ENCODE data around the gene FCMR.
A peak's percentile ranks its signal among the peaks of the same experiment; 100 is the strongest.
"Not testable (repeated sequence)": the region's sequence is repeated elsewhere in the genome, so short reads cannot be mapped to it uniquely, and the experiment has no call there.

The FCMR gene

DNA sequence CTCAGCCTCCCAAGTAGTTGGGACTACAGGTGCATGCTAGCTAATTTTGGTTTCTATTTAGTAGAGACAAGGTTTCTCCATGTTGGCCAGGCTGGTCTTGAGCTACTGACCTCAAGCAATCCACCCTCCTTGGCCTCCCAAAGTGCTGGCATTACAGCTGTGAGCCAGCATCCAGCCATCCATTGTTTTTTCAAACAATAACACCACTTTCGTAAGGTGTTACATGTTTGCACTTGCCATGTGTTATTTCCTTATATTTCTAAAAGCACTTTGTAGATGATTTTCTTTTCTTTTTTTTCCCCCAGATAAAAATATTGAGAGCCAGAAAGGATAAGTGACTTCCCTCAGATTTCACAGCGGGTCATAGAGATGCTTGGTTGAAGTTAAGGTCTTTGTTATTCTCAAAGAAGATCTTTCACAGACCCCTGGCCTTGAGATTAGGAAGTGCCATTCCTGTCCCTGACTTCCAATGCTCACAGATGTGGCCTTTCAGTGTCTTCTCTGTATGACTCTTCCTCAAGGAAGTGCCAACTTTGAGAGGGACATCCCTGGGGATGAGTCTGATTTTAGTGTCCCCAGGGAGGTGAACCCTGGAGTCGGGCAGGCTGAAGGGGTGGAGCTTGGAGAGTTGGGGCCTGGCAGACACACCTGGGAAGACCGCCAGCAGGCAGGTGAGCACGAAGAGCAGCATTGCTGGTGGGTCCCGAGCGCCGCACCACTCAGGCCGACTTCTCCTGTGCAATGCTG, 18.3 kb upstream of the FCMR start:
- ATAC-seq = no peak
- H3K27me3 Mint-ChIP-seq = peaks cover 2% of the 10 kb centered on the region
- H3K4me3 Mint-ChIP-seq = no peak overlapping the region
- no peak for DNase-seq
- H3K4me1 Mint-ChIP-seq = no peaks in the 10 kb centered on the region
- H3K9me3 Mint-ChIP-seq = no peaks in the 10 kb centered on the region
- H3K27ac Mint-ChIP-seq = no peak overlapping the region
- H3K36me3 Mint-ChIP-seq (ENCODE audit: low read depth) = no peaks in the 10 kb centered on the region

DNA sequence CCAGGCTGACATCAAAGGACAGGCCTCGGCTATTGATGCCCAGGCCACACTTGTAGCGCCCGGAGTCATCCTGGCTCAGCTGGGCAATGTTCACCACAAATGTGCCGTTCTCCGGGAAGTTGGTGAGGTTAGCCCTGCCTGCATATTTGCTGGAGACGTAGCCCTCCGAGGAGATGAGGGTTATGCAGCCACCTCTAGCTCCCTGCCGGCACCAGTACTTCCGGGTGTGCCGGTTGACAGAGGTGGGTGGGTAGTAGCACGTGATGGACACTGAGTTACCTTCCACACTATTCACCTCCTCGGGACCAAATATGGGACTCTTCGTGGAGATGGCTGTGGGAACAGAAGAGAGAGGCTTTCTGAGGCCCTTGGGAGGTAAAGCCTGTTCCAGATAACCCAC, 17.4 kb upstream of the FCMR start:
- peaks cover 2% of the 10 kb centered on the region for H3K27me3 Mint-ChIP-seq
- DNase-seq = no peak
- H3K4me1 Mint-ChIP-seq = no peaks in the 10 kb centered on the region
- no peaks in the 10 kb centered on the region for H3K9me3 Mint-ChIP-seq
- H3K27ac Mint-ChIP-seq = no peak overlapping the region
- no peaks in the 10 kb centered on the region for H3K36me3 Mint-ChIP-seq (ENCODE audit: low read depth)
- H3K4me3 Mint-ChIP-seq = no peak overlapping the region
- ATAC-seq = no peak

DNA sequence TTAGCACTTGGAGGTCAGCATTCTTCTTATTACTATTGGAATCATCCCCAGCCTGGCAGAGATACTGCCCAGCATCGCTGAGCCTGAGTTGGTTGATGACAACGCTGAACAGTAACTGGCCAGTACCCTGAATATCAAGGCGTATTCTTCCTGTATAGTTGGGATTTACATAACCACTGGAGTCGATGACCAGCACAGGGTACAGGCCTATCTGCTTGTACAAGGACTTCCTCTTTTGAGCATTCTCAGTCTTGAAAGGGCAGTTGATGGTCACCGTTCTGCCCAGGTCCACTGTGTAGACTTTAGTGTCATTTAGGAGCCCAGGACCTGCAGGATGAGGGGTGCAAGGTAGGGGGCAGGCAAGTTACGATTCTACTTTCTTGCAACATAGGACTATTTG, 15.7 kb upstream of the FCMR start:
- no peak for ATAC-seq
- no peaks in the 10 kb centered on the region for H3K27me3 Mint-ChIP-seq

DNA sequence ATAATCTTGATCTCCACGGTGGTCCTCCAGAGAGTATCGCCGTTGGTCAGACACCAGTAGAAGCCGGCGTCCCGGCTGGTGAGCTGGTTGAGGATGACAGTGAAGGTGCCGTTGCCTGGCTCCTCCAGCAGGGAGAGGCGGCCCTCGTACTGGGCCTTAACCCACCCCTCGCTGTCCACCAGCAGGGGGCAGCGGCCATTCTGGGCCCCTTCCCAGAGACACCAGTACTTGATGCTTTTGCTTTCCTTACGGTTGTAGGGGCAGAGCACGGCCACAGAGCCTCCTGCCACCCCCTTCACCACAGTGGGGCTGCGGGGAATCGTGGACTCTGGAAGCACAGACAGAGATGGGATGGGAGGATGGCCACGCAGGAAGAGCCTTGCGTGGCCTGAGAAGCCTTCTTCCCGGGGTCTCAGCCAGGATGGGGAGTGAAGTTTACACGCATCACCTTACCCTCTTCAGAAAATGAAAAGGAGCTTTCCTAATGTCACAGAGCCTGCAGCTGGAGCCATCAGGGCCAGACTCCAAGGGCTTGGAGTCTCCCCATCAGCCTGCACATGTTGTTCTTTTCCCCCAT, 13.8 kb upstream of the FCMR start:
- no peak overlapping the region for H3K4me3 Mint-ChIP-seq
- DNase-seq (peak; percentile 63), ATAC-seq (peak; percentile 60)
- H3K27ac Mint-ChIP-seq = no peak overlapping the region
- H3K9me3 Mint-ChIP-seq = no peaks in the 10 kb centered on the region
- no peaks in the 10 kb centered on the region for H3K27me3 Mint-ChIP-seq
- H3K4me1 Mint-ChIP-seq = peaks cover 31% of the 10 kb centered on the region
- H3K36me3 Mint-ChIP-seq (ENCODE audit: low read depth) = no peaks in the 10 kb centered on the region

More for the DNA sequence above, 15.7 kb upstream of the FCMR start:
- H3K9me3 Mint-ChIP-seq = no peaks in the 10 kb centered on the region
- no peak for DNase-seq
- no peak overlapping the region for H3K4me3 Mint-ChIP-seq
- H3K4me1 Mint-ChIP-seq = peaks cover 12% of the 10 kb centered on the region
- H3K27ac Mint-ChIP-seq = no peak overlapping the region
- no peaks in the 10 kb centered on the region for H3K36me3 Mint-ChIP-seq (ENCODE audit: low read depth)

DNA sequence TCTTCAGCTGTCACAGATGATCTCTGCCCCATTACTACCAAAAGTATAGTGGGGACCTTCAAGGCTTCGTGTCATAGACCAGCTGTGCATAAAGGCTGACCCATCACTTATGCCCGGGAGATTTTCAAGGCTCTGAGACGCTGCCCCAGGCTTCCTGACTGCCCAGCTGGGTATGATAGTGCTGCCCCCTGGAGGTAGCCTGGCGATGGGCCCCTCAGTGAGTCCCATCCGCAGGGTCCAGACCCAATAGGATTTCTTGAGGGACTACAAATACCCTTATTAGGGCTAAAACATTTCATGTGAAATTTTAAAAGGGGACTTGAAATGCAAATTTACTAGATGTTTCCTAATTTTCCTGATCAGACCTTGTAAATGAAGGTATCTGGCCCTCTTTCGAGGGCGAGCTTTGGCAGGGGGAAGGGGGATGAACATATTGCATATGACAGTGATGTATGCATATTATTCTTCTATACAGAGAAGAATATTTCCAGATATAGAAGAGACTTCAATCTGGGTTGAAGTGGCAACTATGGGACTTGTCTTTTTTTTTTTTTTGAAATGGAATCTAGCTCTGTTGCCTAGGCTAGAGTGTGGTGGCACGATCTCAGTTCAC, 11.7 kb upstream of the FCMR start:
- H3K36me3 Mint-ChIP-seq (ENCODE audit: low read depth) = no peaks in the 10 kb centered on the region
- no peaks in the 10 kb centered on the region for H3K27me3 Mint-ChIP-seq
- no peaks in the 10 kb centered on the region for H3K9me3 Mint-ChIP-seq
- peaks cover 47% of the 10 kb centered on the region for H3K4me1 Mint-ChIP-seq
- no peak overlapping the region for H3K4me3 Mint-ChIP-seq
- peak; percentile 84 for DNase-seq
- peak; percentile 54 for ATAC-seq
- no peak overlapping the region for H3K27ac Mint-ChIP-seq

DNA sequence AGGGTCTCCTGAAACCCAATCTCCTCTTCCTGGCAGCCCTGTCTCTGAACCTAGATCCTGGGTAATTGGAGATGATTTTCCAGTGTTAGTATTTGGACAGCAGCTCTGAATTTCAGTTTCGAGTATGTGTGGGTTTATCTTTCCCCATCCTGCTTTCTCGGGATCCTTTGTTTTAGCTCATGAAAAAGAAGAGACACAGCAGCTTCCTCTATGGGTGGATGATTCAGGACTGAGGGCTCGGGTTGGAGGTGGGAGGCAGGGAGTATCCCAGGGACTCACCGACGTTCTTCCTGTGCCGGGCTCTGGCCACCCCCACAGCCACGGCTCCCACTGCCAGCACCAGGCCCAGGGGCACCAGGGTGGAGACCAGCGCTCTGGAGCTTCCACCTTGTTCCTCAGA, 10.4 kb upstream of the FCMR start:
- no peak for ATAC-seq
- Mint-ChIP-seq H3K27ac (peak overlapping the region; percentile 95), H3K36me3 (ENCODE audit: low read depth) (no peaks in the 10 kb centered on the region), H3K9me3 (no peaks in the 10 kb centered on the region), H3K4me3 (no peak overlapping the region), H3K4me1 (peaks cover 60% of the 10 kb centered on the region), H3K27me3 (no peaks in the 10 kb centered on the region)
- no peak for DNase-seq

DNA sequence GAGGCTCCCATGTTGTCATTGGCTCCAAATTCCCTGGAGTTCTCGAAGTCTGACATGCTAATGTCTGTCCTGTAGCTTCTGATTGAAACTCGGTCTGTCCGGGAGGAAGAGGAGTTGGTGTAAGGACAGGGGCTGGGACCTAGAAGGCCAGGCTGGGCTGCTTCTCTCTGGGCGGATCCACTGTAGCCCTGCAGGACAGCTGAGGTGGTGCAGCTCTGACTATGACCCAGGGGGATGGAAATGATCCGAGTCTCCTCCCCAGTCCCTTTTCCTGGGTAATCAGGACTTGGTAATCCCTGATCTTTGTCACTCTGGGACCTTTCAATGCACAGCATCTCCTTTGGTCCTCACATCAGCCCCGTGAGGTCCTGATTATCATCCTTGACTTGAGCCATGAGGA, 10.0 kb upstream of the FCMR start:
- no peak overlapping the region for H3K4me3 Mint-ChIP-seq
- peak overlapping the region; percentile 95 for H3K27ac Mint-ChIP-seq
- H3K4me1 Mint-ChIP-seq = peaks cover 63% of the 10 kb centered on the region
- no peaks in the 10 kb centered on the region for H3K9me3 Mint-ChIP-seq
- H3K36me3 Mint-ChIP-seq (ENCODE audit: low read depth) = no peaks in the 10 kb centered on the region
- DNase-seq (no peak), ATAC-seq (no peak)
- no peaks in the 10 kb centered on the region for H3K27me3 Mint-ChIP-seq

DNA sequence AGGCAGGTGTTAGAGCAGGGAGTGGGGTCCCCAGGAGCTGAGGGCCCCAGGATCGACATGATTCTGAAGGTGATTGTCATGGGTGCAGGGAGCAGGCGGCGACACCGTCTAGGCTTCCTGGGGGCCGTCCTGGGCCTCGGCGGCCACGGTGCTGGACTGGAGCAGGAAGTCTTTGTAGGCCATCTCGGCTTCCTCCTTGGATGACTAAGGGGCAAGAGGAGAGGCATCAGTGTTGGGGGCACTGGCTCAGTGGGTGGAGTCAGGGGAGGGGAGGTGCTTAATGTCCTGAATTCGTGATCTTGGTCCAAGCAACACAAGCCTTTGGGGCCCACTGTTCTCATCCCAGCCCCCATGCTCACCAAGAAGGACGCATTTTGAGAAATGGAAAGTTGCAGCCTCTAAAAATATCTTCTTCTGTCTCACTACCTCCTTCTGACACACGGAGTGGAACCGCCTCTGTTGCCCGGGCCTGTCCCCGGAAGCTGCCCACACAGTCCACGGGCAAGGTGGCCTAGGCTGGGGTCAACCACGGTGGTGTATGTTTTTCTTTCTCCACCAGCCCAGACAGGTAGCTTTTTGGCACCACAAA, 8.6 kb upstream of the FCMR start:
- peak; percentile 78 for DNase-seq
- ATAC-seq = peak; percentile 78
- H3K27ac Mint-ChIP-seq = peak overlapping the region; percentile 95
- peaks cover 70% of the 10 kb centered on the region for H3K4me1 Mint-ChIP-seq
- no peaks in the 10 kb centered on the region for H3K27me3 Mint-ChIP-seq
- H3K9me3 Mint-ChIP-seq = no peaks in the 10 kb centered on the region
- H3K4me3 Mint-ChIP-seq = peak overlapping the region; percentile 70
- no peaks in the 10 kb centered on the region for H3K36me3 Mint-ChIP-seq (ENCODE audit: low read depth)

DNA sequence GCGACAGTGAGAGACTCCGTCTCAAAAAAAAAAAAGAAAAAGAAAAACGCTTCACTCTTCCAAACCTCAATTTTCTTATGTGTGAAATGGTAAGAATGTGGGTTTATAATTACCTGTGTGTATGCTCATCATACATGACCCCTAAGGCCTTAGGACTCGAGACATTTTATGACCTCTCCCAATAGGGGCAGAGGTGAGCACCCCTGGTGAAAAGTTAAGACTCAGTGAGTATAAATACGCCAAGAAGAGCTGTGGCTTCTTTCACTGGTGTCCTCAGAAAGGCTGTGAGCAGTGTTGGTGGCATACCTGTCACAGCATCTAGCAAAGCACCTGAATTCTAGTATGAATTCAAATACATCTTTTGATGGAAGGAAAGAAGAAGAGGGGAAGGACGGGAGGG, 7.8 kb upstream of the FCMR start:
- Mint-ChIP-seq H3K27me3 (no peaks in the 10 kb centered on the region), H3K27ac (peak overlapping the region; percentile 95), H3K36me3 (ENCODE audit: low read depth) (no peaks in the 10 kb centered on the region), H3K4me3 (peak overlapping the region; percentile 70), H3K9me3 (no peaks in the 10 kb centered on the region), H3K4me1 (peaks cover 70% of the 10 kb centered on the region)
- no peak for ATAC-seq
- no peak for DNase-seq

DNA sequence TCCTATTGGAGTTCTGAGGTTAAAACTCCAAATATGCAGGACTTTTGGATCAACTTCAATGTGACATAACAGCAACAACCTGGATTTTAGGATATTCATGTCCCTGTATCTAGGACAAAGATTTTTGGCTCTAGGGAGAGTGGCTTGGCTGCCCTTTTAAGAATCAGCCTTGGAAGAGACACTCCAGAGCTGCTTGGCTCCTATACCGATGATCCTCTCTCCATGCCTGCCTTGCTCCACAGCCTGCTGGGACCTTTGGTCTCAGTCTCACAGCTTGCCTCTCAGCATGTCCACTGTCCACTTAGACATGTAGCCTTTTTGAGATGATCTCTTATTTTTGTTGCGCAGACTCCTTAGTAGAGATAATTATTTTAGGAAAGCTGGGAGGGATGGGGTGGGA, 4.5 kb upstream of the FCMR start:
- Mint-ChIP-seq H3K27me3 (no peaks in the 10 kb centered on the region), H3K4me3 (no peak overlapping the region), H3K9me3 (no peaks in the 10 kb centered on the region), H3K27ac (peak overlapping the region; percentile 34), H3K4me1 (peaks cover 47% of the 10 kb centered on the region), H3K36me3 (ENCODE audit: low read depth) (no peaks in the 10 kb centered on the region)
- DNase-seq (no peak), ATAC-seq (no peak)

DNA sequence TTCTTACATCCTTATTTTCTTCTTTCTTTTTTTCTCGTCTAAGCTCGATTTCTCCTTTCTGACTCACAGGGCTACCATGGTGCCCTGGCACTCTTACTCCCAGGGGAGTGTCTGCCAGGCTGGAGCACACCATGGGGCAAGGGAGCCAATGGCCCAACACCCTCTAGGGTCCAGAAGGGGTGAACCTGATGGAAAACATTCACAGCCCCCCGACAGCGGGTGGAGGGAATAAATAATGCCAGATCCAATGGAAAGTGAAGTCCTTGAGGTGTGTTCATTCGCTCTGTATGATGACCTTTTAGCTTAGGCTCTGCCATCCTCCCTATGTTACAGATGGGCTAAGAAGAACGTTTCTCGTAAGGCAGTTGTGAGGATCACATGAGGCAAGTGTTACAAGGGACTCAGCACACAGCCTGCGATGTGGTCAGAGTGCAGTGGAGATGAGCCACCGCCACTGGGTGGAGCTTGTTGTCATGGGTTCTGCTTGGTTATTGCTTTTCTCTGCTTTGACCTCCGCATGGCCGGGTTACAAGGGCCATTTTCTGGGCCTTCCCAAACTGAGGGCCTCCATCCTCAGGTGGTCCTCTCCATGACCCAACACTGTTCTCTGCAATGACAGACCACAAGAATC, 3.5 kb upstream of the FCMR start:
- no peak overlapping the region for H3K4me3 Mint-ChIP-seq
- DNase-seq (peak; percentile 73), ATAC-seq (peak; percentile 79)
- peaks cover 7% of the 10 kb centered on the region for H3K36me3 Mint-ChIP-seq (ENCODE audit: low read depth)
- H3K4me1 Mint-ChIP-seq = peaks cover 36% of the 10 kb centered on the region
- H3K9me3 Mint-ChIP-seq = no peaks in the 10 kb centered on the region
- no peaks in the 10 kb centered on the region for H3K27me3 Mint-ChIP-seq
- H3K27ac Mint-ChIP-seq = no peak overlapping the region

DNA sequence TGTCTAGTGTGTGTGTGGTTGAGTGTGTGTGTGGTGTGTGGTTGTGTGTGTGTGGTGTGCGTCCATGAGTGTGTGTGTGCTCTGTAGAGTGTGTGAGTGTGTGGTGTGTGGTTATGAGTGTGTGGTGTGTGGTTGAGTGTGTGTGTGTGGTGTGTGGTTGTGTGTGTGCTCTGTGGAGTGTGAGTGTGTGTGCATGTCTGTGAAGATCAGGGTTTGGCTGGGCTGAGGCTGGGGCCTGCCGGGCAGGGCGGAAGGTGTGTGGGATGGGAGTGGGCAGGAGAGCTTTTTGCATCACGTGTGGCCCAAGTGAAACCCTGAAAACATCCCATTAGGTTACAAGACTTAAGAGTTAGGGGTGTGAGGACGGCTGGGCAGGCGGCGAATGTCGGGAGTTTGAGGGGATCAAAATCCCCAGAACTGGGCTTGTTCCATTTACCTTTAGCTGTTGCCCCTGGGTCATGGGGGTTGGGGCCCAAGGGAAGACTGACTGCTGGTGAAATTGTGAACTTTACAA, 2.9 kb upstream of the FCMR start:
- Mint-ChIP-seq H3K27me3 (no peaks in the 10 kb centered on the region), H3K4me1 (peaks cover 34% of the 10 kb centered on the region), H3K4me3 (no peak overlapping the region), H3K36me3 (ENCODE audit: low read depth) (peaks cover 9% of the 10 kb centered on the region), H3K9me3 (no peaks in the 10 kb centered on the region), H3K27ac (no peak overlapping the region)
- ATAC-seq (peak; percentile 7), DNase-seq (peak; percentile 55)

DNA sequence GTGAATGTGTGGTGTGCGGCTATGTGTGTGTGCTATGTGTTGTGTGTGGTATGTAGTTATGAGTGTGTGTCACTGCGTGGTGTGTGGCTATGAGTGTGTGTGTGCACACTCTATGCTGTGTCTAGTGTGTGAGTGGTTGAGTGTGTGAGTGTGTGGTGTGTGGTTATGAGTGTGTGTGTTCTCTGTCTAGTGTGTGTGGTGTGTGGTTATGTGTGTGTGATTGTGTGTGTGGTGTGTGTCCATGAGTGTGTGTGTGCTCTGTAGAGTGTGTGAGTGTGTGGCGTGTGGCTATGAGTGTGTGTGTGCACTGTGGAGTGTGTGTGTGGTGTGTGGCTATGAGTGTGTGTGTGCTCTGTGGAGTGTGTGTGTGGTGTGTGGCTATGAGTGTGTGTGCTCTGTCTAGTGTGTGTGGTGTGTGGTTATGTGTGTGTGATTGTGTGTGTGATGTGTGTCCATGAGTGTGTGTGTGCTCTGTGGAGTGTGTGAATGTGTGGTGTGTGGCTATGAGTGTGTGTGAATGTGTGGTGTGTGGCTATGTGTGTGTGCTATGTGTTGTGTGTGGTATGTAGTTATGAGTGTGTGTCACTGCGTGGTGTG, 2.3 kb upstream of the FCMR start:
- not testable (repeated sequence) for H3K4me3 Mint-ChIP-seq; H3K36me3 Mint-ChIP-seq (ENCODE audit: low read depth); H3K9me3 Mint-ChIP-seq; ATAC-seq; DNase-seq; H3K27ac Mint-ChIP-seq; H3K27me3 Mint-ChIP-seq
- H3K4me1 Mint-ChIP-seq = peaks cover 33% of the 10 kb centered on the region
